GM10266 (cell line): ENCODE data around the gene PCDHGB4.
A peak's percentile ranks its signal among the peaks of the same experiment; 100 is the strongest.
"Not testable (repeated sequence)": the region's sequence is repeated elsewhere in the genome, so short reads cannot be mapped to it uniquely, and the experiment has no call there.

Source experiments
- DNase-seq: peaks from one replicate; pipeline ENCODE4 v3.0.0; 2012; ENCODE audit errors: extremely low spot score
- CTCF ChIP-seq: IDR thresholded peaks from 2 replicates; pipeline ENCODE4 v1.5.1; 2012; ENCODE audit warnings: mild to moderate bottlenecking, low read depth; ENCODE audit not compliant: control insufficient read depth, insufficient read depth; ENCODE audit errors: missing control alignments

Gene PCDHGB4

GRCh38 chr5:141409598-141410306 lies 22.3 kb downstream of the PCDHGB4 start:
- TF ChIP-seq CTCF, result no peak
- DNase-seq, result no peak

- no peak for TF ChIP-seq CTCF
- no peak for DNase-seq
Measured at GRCh38 chr5:141411575-141411974, 24.1 kb downstream of the PCDHGB4 start.

GRCh38 chr5:141412854-141413539 lies 25.5 kb downstream of the PCDHGB4 start, which contains the start of gene PCDHGA10:
Gene PCDHGA10, plus strand, starts transcription at chr5:141412987. Its CDS starts 189 bp downstream, at chr5:141413176.
- peak; percentile 77 for TF ChIP-seq CTCF
- DNase-seq, result peak; percentile 86

GRCh38 chr5:141413540-141414069 lies 26.1 kb downstream of the PCDHGB4 start:
- no peak for DNase-seq
- TF ChIP-seq CTCF, result no peak

GRCh38 chr5:141414548-141415274 lies 27.2 kb downstream of the PCDHGB4 start:
- not testable (repeated sequence) for DNase-seq

GRCh38 chr5:141415275-141415618 lies 27.7 kb downstream of the PCDHGB4 start:
- DNase-seq, result not testable (repeated sequence)

- TF ChIP-seq CTCF, result peak; percentile 81
- DNase-seq, result peak; percentile 85
Measured at GRCh38 chr5:141417494-141418172, 30.1 kb downstream of the PCDHGB4 start, which contains the start of gene PCDHGB7. Gene PCDHGB7, plus strand, starts transcription at chr5:141417677. Its CDS starts 183 bp downstream, at chr5:141417860.
